OCI-LY7 (cell line): ENCODE data around the gene CAND1. TPM values are rescaled to one million over a fixed set of nuclear protein-coding genes. Genes with fewer than 3 reads are reported as not detected.

ENCODE experiments used
- BruUV-seq: library from RNA; stranded (reverse); fragments of 400-500 nt; replicated peaks from 2 replicates; lab custom pipeline; 2021; lab: Mats Ljungman, UMichigan
- CTCF ChIA-PET: fragments of 300-600 bp; sonication (Branson Sonifier 250); formaldehyde crosslinking; loops from one replicate; lab custom pipeline; 2022; ENCODE audit warnings: antibody characterized with exemption; ENCODE audit not compliant: unreplicated experiment; lab: Charles Lee
- POLR2A ChIA-PET: fragments of 300-600 bp; sonication (Branson Sonifier 250); formaldehyde crosslinking; loops from one replicate; lab custom pipeline; 2022; ENCODE audit warnings: antibody characterized with exemption; lab: Charles Lee
- DNase-seq: peaks from one replicate; pipeline ENCODE4 v3.0.0-alpha.2; 2015; ENCODE audit warnings: low spot score
- H2AFZ ChIP-seq: fragments of 200-600 bp; sonication (generic), shearing (Covaris generic); 2 replicates; pipeline ENCODE4 v1.6.1; 2014; ENCODE audit warnings: mild to moderate bottlenecking, antibody characterized with exemption, low read length, moderate library complexity
- H3K27ac ChIP-seq: fragments of 200-600 bp; sonication (generic); 2 replicates; pipeline ENCODE4 v1.5.1; 2014; ENCODE audit warnings: mixed run types, low read depth, mild to moderate bottlenecking, moderate library complexity, low read length, inconsistent platforms; ENCODE audit not compliant: poor library complexity, severe bottlenecking
- H3K36me3 ChIP-seq: fragments of 200-600 bp; sonication (generic); 2 replicates; pipeline ENCODE4 v1.6.1; 2014; ENCODE audit warnings: mild to moderate bottlenecking, antibody characterized with exemption, low read length, moderate library complexity, mixed read lengths; ENCODE audit not compliant: insufficient read depth
- H3K4me1 ChIP-seq: fragments of 200-600 bp; sonication (generic); 2 replicates; pipeline ENCODE4 v1.5.1; 2014; ENCODE audit warnings: mild to moderate bottlenecking, low read length; ENCODE audit not compliant: insufficient read depth, poor library complexity, severe bottlenecking
- H3K4me2 ChIP-seq: fragments of 200-600 bp; sonication (generic); 2 replicates; pipeline ENCODE4 v1.6.1; 2014; ENCODE audit warnings: mild to moderate bottlenecking, low read length
- H3K4me3 ChIP-seq: fragments of 200-600 bp; sonication (generic); 2 replicates; pipeline ENCODE4 v1.5.1; 2014; ENCODE audit warnings: mild to moderate bottlenecking, low read depth, low read length; ENCODE audit not compliant: poor library complexity, severe bottlenecking
- H3K79me2 ChIP-seq: fragments of 200-600 bp; sonication (generic); 2 replicates; pipeline ENCODE4 v1.6.1; 2016; ENCODE audit warnings: low read depth, mild to moderate bottlenecking, low read length, moderate library complexity, mixed read lengths; ENCODE audit not compliant: insufficient read depth
- H3K9me2 ChIP-seq: fragments of 200-600 bp; sonication (generic); 2 replicates; pipeline ENCODE4 v1.6.1; 2016; ENCODE audit warnings: mild to moderate bottlenecking, low read length, mixed read lengths; ENCODE audit not compliant: insufficient read depth
- H3K9me3 ChIP-seq: fragments of 200-600 bp; sonication (generic); 2 replicates; pipeline ENCODE4 v1.6.1; 2014; ENCODE audit warnings: mild to moderate bottlenecking, mixed run types, low read length, mixed read lengths
- H4K20me1 ChIP-seq: fragments of 200-600 bp; sonication (generic); 2 replicates; pipeline ENCODE4 v1.6.1; 2014; ENCODE audit warnings: mild to moderate bottlenecking, antibody characterized with exemption, low read length, moderate library complexity, mixed read lengths; ENCODE audit not compliant: insufficient read depth
- EZH2phosphoT487 ChIP-seq: fragments of 200-600 bp; sonication (generic); IDR thresholded peaks from 2 replicates; pipeline ENCODE4 v1.6.1; 2018; ENCODE audit warnings: low read depth, borderline replicate concordance, mild to moderate bottlenecking, mixed run types, antibody characterized with exemption, low read length, moderate library complexity, mixed read lengths
- intact Hi-C: fragments of 100-400 bp; cut with micrococcal nuclease; formaldehyde crosslinking; loops from one replicate; pipeline ENCODE4 v1.10.0; 2022; ENCODE audit not compliant: unreplicated experiment
- total RNA-seq, 2 experiments: library from RNA; depleted of rRNA in 1 of 2; stranded (reverse); fragments of >200 nt in 1 of 2; shearing (Covaris generic) in 1 of 2; gene quantifications; 2 replicates each; pipeline ENCODE4 v1.2.3, GENCODE V29; 2014 to 2022
- TF ChIP-seq, protein P1 (sequence below): fragments of 200-600 bp; sonication (generic); conservative IDR thresholded peaks from 2 replicates; pipeline ENCODE4 v1.5.1; 2014; ENCODE audit warnings: mild to moderate bottlenecking, antibody characterized with exemption, low read length, moderate library complexity, mixed read lengths

CAND1 gene
- total RNA-seq, 2 experiments from 2014 or later: 109 to 207 TPM

DNA sequence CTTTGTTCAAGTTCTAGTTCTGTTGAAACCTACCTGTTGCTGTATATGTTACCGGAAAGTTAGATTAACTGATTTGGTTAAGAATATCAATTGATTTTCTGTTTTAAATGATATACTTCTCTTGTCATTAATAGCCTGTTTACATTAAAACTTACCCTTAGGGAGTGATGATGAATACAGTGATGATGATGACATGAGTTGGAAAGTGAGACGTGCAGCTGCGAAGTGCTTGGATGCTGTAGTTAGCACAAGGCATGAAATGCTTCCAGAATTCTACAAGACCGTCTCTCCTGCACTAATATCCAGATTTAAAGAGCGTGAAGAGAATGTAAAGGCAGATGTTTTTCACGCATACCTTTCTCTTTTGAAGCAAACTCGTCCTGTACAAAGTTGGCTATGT is 33.0 kb downstream of the CAND1 start:
- peaks cover 27% of the 10 kb centered on the region; the same call in 1 of the 2 replicates for H3K79me2 ChIP-seq

DNA sequence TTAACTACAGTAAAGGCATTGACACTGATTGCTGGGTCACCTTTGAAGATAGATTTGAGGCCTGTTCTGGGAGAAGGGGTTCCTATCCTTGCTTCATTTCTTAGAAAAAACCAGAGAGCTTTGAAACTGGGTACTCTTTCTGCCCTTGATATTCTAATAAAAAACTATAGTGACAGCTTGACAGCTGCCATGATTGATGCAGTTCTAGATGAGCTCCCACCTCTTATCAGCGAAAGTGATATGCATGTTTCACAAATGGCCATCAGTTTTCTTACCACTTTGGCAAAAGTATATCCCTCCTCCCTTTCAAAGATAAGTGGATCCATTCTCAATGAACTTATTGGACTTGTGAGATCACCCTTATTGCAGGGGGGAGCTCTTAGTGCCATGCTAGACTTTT is 36.4 kb downstream of the CAND1 start:
- CTCF ChIA-PET: no interaction called here
- BruUV-seq: no TSS peak
- H3K9me2 ChIP-seq: no peaks in the 10 kb centered on the region

More for the DNA sequence above, 33.0 kb downstream of the CAND1 start:
- ChIA-PET POLR2A (interaction anchor here (1.4 kb wide), 1 partner anchor 10 kb away, joined by 4 read pairs; no protein-coding TSS in a partner anchor), CTCF (no interaction called here)
- Histone ChIP-seq H3K9me2 (no peaks in the 10 kb centered on the region), H3K27ac (no peak overlapping the region), H3K4me2 (no peak overlapping the region), H3K4me3 (no peak overlapping the region), H3K9me3 (no peaks in the 10 kb centered on the region), H4K20me1 (peaks cover 18% of the 10 kb centered on the region), H2AFZ (no peak overlapping the region), H3K36me3 (peaks cover 100% of the 10 kb centered on the region), H3K4me1 (no peaks in the 10 kb centered on the region)
- TF ChIP-seq, protein P1, sequence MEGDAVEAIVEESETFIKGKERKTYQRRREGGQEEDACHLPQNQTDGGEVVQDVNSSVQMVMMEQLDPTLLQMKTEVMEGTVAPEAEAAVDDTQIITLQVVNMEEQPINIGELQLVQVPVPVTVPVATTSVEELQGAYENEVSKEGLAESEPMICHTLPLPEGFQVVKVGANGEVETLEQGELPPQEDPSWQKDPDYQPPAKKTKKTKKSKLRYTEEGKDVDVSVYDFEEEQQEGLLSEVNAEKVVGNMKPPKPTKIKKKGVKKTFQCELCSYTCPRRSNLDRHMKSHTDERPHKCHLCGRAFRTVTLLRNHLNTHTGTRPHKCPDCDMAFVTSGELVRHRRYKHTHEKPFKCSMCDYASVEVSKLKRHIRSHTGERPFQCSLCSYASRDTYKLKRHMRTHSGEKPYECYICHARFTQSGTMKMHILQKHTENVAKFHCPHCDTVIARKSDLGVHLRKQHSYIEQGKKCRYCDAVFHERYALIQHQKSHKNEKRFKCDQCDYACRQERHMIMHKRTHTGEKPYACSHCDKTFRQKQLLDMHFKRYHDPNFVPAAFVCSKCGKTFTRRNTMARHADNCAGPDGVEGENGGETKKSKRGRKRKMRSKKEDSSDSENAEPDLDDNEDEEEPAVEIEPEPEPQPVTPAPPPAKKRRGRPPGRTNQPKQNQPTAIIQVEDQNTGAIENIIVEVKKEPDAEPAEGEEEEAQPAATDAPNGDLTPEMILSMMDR: no peak
- TF ChIP-seq EZH2phosphoT487: no peak
- no peak for DNase-seq
- no TSS peak for BruUV-seq
- intact Hi-C loops: no loop called here

DNA sequence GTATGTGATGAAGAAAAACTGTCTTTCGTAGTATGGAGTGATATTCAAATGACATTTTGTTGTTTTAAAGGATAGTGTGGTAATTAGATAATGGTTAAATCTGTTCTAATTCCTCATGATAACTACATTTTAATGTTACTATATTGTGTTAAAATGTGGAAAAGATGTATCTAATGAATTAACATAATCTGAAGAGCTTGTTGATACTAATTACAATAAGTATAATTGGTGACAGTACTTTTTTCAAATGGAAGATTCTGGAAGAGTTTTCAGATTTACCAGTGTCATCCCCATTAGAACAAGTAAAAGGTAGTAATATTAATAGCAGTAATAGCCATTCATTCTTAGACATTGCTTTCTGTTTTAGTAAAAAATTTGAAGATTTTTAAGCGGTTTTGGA is 37.6 kb downstream of the CAND1 start:
- Histone ChIP-seq H2AFZ (no peak overlapping the region), H3K4me2 (no peak overlapping the region), H4K20me1 (no peaks in the 10 kb centered on the region), H3K79me2 (peaks cover 9% of the 10 kb centered on the region; the same call in 1 of the 2 replicates), H3K36me3 (peaks cover 100% of the 10 kb centered on the region), H3K9me3 (no peaks in the 10 kb centered on the region), H3K27ac (no peak overlapping the region), H3K9me2 (no peaks in the 10 kb centered on the region), H3K4me3 (no peak overlapping the region), H3K4me1 (no peaks in the 10 kb centered on the region)
- DNase-seq: no peak
- POLR2A ChIA-PET: interaction anchor here (0.6 to 3.5 kb wide), 4 partner anchors 9 to 683 kb away, joined by 3 to 7 read pairs (median 3); no protein-coding TSS in a partner anchor
- CTCF ChIA-PET: no interaction called here
- no TSS peak for BruUV-seq
- TF ChIP-seq EZH2phosphoT487: no peak
- TF ChIP-seq, protein P1: no peak
- intact Hi-C loops: no loop called here

More for the DNA sequence above, 36.4 kb downstream of the CAND1 start:
- DNase-seq: no peak
- H4K20me1 ChIP-seq: peaks cover 8% of the 10 kb centered on the region; the same call in 1 of the 2 replicates
- no peak overlapping the region for H3K27ac ChIP-seq
- TF ChIP-seq EZH2phosphoT487: no peak
- TF ChIP-seq, protein P1: no peak
- no peak overlapping the region for H3K4me2 ChIP-seq
- H3K4me3 ChIP-seq: no peak overlapping the region
- no peak overlapping the region for H2AFZ ChIP-seq
- H3K36me3 ChIP-seq: peaks cover 100% of the 10 kb centered on the region
- POLR2A ChIA-PET: interaction anchor here (1.3 to 3.5 kb wide), 4 partner anchors 9 to 29 kb away, joined by 3 to 7 read pairs (median 6); no protein-coding TSS in a partner anchor
- no peaks in the 10 kb centered on the region for H3K4me1 ChIP-seq
- no peaks in the 10 kb centered on the region for H3K9me3 ChIP-seq
- peaks cover 20% of the 10 kb centered on the region; the same call in 1 of the 2 replicates for H3K79me2 ChIP-seq
- intact Hi-C loops: no loop called here
